ENCODE results near the gene DLG2. TPM values are rescaled to one million over a fixed set of nuclear protein-coding genes. Genes with fewer than 3 reads are reported as not detected.

The DLG2 gene
- total RNA-seq, 1 donor from 2014 or later, result 0.26 TPM

DNA sequence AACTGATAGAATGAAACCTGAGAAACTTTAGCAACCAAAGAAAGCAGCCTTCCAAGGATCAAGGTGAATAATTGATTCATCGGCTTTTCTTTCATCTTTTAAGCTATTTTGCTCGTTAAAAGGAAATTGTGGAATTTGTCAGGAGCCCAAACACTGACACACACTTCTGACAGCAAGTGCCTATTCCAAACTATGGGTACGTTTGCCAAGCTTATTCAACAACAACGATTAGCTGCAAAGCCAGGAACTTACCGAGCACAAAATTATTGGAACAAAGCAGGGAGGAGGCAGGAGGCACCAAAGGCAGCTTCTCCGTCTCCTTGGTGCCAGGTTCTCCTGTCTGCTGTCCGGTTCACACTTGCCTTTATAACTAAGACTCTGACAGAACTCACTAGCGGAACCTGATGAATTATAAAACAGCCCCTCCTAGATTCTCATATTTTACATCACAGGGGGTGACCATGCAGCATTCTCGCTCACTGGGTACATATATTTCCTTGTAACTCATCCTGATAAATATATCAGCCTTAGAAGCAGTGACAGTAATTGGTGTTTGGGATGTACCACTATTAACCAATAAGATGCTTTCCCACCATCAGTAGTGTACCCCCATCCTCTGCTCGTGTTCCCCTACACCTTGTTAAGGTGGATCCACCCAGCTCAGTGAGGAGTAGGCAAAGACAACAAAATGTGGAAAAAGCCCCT, 1945.1 kb downstream of the DLG2 start:
- TF ChIP-seq, protein P1, sequence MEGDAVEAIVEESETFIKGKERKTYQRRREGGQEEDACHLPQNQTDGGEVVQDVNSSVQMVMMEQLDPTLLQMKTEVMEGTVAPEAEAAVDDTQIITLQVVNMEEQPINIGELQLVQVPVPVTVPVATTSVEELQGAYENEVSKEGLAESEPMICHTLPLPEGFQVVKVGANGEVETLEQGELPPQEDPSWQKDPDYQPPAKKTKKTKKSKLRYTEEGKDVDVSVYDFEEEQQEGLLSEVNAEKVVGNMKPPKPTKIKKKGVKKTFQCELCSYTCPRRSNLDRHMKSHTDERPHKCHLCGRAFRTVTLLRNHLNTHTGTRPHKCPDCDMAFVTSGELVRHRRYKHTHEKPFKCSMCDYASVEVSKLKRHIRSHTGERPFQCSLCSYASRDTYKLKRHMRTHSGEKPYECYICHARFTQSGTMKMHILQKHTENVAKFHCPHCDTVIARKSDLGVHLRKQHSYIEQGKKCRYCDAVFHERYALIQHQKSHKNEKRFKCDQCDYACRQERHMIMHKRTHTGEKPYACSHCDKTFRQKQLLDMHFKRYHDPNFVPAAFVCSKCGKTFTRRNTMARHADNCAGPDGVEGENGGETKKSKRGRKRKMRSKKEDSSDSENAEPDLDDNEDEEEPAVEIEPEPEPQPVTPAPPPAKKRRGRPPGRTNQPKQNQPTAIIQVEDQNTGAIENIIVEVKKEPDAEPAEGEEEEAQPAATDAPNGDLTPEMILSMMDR (IDR thresholded peaks at IDR 0.05; ENCODE audit: insufficient read depth, low read length, severe bottlenecking), result no peak
- Histone ChIP-seq H3K27me3 (ENCODE audit: control insufficient read depth, insufficient read depth, low read length) (peaks cover 2% of the 10 kb centered on the region), H3K4me3 (ENCODE audit: low read depth, low read length) (no peak overlapping the region), H3K36me3 (ENCODE audit: control insufficient read depth, insufficient read depth, low read length) (no peaks in the 10 kb centered on the region)
- no peak for FAIRE-seq
- DNase-seq (ENCODE audit: low read depth), result no peak

DNA sequence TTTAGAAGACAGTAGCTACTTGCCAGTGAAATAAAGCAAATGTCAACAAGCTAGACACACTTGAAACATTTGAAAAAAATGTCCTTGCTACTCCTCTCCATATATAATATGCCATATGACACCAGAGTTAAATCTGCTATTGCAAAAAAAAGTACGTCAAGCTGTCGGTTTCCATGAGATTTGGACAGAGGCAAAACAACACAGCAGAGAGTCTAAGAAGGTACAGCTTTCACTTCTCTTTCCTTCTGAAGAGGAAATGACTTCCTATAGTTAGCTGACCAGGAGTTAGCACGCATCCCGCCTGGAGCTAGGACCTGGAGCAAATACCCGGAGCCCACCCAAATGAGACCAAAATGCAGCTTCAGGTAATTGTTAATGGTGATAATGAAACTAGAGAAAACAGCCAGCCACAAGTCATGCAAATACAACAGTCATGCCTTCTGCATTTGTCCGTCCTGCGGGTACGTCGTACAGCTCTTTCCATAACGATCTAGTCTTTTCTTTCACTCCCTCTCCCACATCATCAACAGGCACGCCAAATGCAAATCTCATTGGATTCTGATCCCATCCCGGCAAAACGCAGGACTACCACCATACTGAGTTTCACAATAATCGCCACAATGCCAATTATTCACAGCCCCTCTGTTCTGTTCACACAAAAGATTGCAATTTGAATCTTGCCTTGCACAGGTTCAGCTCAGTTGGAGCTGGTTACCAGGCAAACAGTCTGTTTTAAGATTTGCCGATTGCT, 1945.9 kb downstream of the DLG2 start:
- Histone ChIP-seq H3K36me3 (ENCODE audit: control insufficient read depth, insufficient read depth, low read length) (no peaks in the 10 kb centered on the region), H3K4me3 (ENCODE audit: low read depth, low read length) (peak overlapping the region; percentile 2), H3K27me3 (ENCODE audit: control insufficient read depth, insufficient read depth, low read length) (peaks cover 2% of the 10 kb centered on the region)
- FAIRE-seq, result no peak
- TF ChIP-seq, protein P1 (IDR thresholded peaks at IDR 0.05; ENCODE audit: insufficient read depth, low read length, severe bottlenecking), result no peak
- no peak for DNase-seq (ENCODE audit: low read depth)

DNA sequence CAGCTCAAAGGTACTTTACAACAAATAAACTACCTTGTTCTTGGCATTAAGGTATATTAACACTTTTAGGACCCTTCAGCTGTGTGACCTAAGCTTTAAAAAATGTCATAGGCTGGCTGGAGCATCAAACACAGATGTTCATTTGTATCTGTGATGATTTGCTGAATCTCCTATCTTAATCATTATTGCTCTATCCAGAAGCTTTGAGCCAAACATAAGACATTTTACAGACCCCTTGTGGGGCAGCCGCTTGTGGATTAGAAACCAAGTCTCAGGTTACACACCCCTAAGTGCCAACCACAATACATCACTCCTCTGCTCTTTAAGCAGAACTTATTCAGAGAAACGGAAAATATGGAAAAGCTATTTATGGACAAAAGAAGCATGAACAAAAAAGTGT, 1946.8 kb downstream of the DLG2 start:
- FAIRE-seq (no peak), DNase-seq (ENCODE audit: low read depth) (no peak)
- TF ChIP-seq, protein P1 (IDR thresholded peaks at IDR 0.05; ENCODE audit: insufficient read depth, low read length, severe bottlenecking), result no peak
- peaks cover 2% of the 10 kb centered on the region for H3K27me3 ChIP-seq (ENCODE audit: control insufficient read depth, insufficient read depth, low read length)
- no peak overlapping the region for H3K4me3 ChIP-seq (ENCODE audit: low read depth, low read length)
- no peaks in the 10 kb centered on the region for H3K36me3 ChIP-seq (ENCODE audit: control insufficient read depth, insufficient read depth, low read length)

DNA sequence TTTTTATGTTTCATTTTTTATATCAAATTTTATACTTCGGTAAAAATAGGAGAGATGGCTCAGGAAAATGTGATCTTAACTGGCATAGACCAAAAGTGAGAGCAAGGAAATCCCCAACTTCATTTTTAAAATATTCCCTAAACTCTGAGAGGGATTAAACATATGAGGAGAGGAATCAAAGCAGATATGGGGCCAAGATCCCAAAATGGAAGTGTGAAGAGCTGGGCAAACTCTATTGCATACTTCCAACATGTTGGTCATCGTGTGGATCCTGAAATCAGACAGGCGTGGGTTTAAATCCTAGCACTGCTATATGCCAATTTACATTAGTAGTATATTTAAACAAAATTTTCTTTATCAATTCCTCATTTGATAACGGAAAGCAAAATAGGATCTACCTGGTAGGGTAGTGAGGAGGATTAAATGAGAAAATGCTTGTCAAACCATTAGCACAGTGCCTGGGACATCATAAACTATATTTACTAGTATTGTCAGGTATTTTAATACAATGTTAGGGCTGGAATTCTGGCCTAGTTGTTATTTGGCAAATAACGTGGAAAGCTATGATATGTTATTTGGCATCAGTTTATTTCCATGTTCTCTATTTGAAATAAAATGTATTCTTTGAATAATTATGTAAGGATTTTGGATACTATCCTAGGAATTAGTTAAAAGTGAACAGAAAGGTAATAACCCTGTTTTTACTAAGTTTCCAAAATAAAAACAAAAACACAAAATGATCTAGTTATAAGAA, 1948.1 kb downstream of the DLG2 start:
- Histone ChIP-seq H3K36me3 (ENCODE audit: control insufficient read depth, insufficient read depth, low read length) (no peaks in the 10 kb centered on the region), H3K4me3 (ENCODE audit: low read depth, low read length) (no peak overlapping the region), H3K27me3 (ENCODE audit: control insufficient read depth, insufficient read depth, low read length) (peaks cover 2% of the 10 kb centered on the region)
- no peak for DNase-seq (ENCODE audit: low read depth)
- FAIRE-seq, result no peak
- TF ChIP-seq, protein P1 (IDR thresholded peaks at IDR 0.05; ENCODE audit: insufficient read depth, low read length, severe bottlenecking), result no peak

DNA sequence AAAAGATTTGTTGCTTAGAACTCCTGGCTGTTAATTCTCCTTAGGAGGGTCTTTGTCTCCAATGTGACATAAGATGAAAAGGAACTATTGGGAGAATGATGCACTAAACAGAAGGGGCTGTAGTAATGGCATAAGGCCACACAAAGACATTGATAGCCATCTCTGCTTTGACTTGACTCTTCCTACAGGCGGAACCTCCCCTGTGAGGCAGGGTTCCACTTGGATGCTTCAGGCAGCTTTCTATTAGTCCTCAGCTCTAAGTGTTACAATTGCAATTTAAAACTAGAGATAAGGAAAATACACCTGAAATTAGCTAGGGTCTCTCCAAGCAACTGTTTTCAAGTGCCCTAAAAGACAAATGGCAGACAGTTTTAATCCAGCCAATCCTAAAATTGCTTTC, 1949.4 kb downstream of the DLG2 start:
- no peak for FAIRE-seq

More for the DNA sequence above, 1949.4 kb downstream of the DLG2 start:
- Histone ChIP-seq H3K4me3 (ENCODE audit: low read depth, low read length) (no peak overlapping the region), H3K36me3 (ENCODE audit: control insufficient read depth, insufficient read depth, low read length) (no peaks in the 10 kb centered on the region), H3K27me3 (ENCODE audit: control insufficient read depth, insufficient read depth, low read length) (peaks cover 2% of the 10 kb centered on the region)
- TF ChIP-seq, protein P1 (IDR thresholded peaks at IDR 0.05; ENCODE audit: insufficient read depth, low read length, severe bottlenecking), result no peak
- no peak for DNase-seq (ENCODE audit: low read depth)

Measured in bronchial epithelial cell (primary cell).